SK-N-SH (cell line): ENCODE data around the gene SORCS3. TPM values are rescaled to one million over a fixed set of nuclear protein-coding genes. Genes with fewer than 3 reads are reported as not detected.

Experiments
- CTCF ChIA-PET: fragments of 300-600, 350-600 bp; formaldehyde crosslinking; extraction: SDS; loops from one replicate; lab custom pipeline; 2021; lab: Yijun Ruan, JAX
- POLR2A ChIA-PET: fragments of 350-600 bp; sonication (Branson Sonifier 250); formaldehyde crosslinking; extraction: SDS; loops from one replicate; lab custom pipeline; 2020; ENCODE audit warnings: antibody characterized with exemption, inconsistent platforms; lab: Yijun Ruan, JAX
- DNase-seq: peaks from one replicate; pipeline ENCODE4 v3.0.0; 2012
- H2AFZ ChIP-seq: fragments of 200-600 bp; sonication (generic); 2 replicates; pipeline ENCODE4 v1.8.1; 2016; ENCODE audit warnings: antibody characterized with exemption, mild to moderate bottlenecking, low read depth
- H3F3A ChIP-seq: fragments of 200-600 bp; sonication (generic); replicated peaks from 2 replicates; pipeline ENCODE3; 2016; ENCODE audit warnings: antibody characterized with exemption, mild to moderate bottlenecking; ENCODE audit not compliant: insufficient read depth
- H3K27ac ChIP-seq, 2 experiments: fragments of 200-500 bp in 1 of 2; fragments of 200-600 bp in 1 of 2; sonication (Bioruptor generic) in 1 of 2; sonication (generic), shearing (Covaris generic) in 1 of 2; 2 replicates each; pipeline versions ENCODE4 v1.5.1 to v1.6.1; 2014 to 2016; ENCODE audit warnings: low read depth in 2 of 2, inconsistent platforms in 1 of 2, low read length in 1 of 2, mild to moderate bottlenecking in 1 of 2, mixed read lengths in 1 of 2
- H3K27me3 ChIP-seq: fragments of 200-600 bp; sonication (generic), shearing (Covaris generic); 2 replicates; pipeline ENCODE4 v1.6.1; 2016; ENCODE audit warnings: mixed run types; ENCODE audit not compliant: insufficient read depth
- H3K36me3 ChIP-seq, 2 experiments: fragments of 200-500 bp in 1 of 2; fragments of 200-600 bp in 1 of 2; sonication (Bioruptor generic) in 1 of 2; sonication (generic) in 1 of 2; replicated peaks in 1 of 2; 2 replicates each; pipeline versions ENCODE3 to v1.5.1; 2014 to 2016; ENCODE audit warnings: low read length in 1 of 2, mild to moderate bottlenecking in 1 of 2; ENCODE audit not compliant: insufficient read depth in 2 of 2, control insufficient read depth in 1 of 2
- H3K4me1 ChIP-seq, 2 experiments: fragments of 200-500 bp in 1 of 2; fragments of 200-600 bp in 1 of 2; sonication (Bioruptor generic) in 1 of 2; sonication (generic), shearing (Covaris generic) in 1 of 2; 2 replicates each; pipeline versions ENCODE4 v1.5.1 to v1.6.1; 2014 to 2016; ENCODE audit warnings: low read depth in 1 of 2, low read length in 1 of 2, mixed run types in 1 of 2; ENCODE audit not compliant: insufficient read depth in 2 of 2, control insufficient read depth in 1 of 2
- H3K4me2 ChIP-seq: fragments of 200-600 bp; sonication (generic), shearing (Covaris generic); 2 replicates; pipeline ENCODE4 v1.6.1; 2017; ENCODE audit warnings: mixed run types
- H3K4me3 ChIP-seq, 2 experiments: fragments of 200-500 bp in 1 of 2; fragments of 200-600 bp in 1 of 2; sonication (Bioruptor generic) in 1 of 2; sonication (generic), shearing (Covaris generic) in 1 of 2; 2 replicates each; pipeline versions ENCODE4 v1.5.1 to v1.8.1; 2014 to 2016; ENCODE audit warnings: low read depth in 2 of 2, inconsistent platforms in 1 of 2, low read length in 1 of 2, mild to moderate bottlenecking in 1 of 2, mixed read lengths in 1 of 2, moderate library complexity in 1 of 2
- H3K79me2 ChIP-seq: fragments of 200-600 bp; sonication (generic); 2 replicates; pipeline ENCODE4 v1.8.1; 2017; ENCODE audit warnings: mild to moderate bottlenecking; ENCODE audit not compliant: insufficient read depth
- H3K9ac ChIP-seq: fragments of 200-600 bp; sonication (generic); 2 replicates; pipeline ENCODE4 v1.6.1; 2017; ENCODE audit warnings: mixed run types
- H3K9me2 ChIP-seq: fragments of 200-600 bp; sonication (generic); 2 replicates; pipeline ENCODE4 v1.6.1; 2017; ENCODE audit warnings: mixed run types
- H3K9me3 ChIP-seq: fragments of 200-600 bp; sonication (generic); 2 replicates; pipeline ENCODE4 v1.6.1; 2017; ENCODE audit warnings: mixed run types, mild to moderate bottlenecking, moderate library complexity
- H4K20me1 ChIP-seq: fragments of 200-600 bp; sonication (generic); 2 replicates; pipeline ENCODE4 v1.6.1; 2017; ENCODE audit warnings: mild to moderate bottlenecking, mixed run types; ENCODE audit not compliant: insufficient read depth
- ELF1 ChIP-seq: IDR thresholded peaks from 2 replicates; pipeline ENCODE4 v1.4.0; 2012
- EP300 ChIP-seq, 2 experiments: IDR thresholded peaks; 2 replicates each; pipeline versions ENCODE4 v1.4.0 to v1.6.1; 2012; ENCODE audit warnings: borderline replicate concordance in 1 of 2, low read depth in 1 of 2, low read length in 1 of 2
- EZH2phosphoT487 ChIP-seq: fragments of 200-600 bp; sonication (generic); IDR thresholded peaks from 2 replicates; pipeline ENCODE4 v1.6.1; 2017; ENCODE audit warnings: low read depth, mixed run types, mild to moderate bottlenecking, antibody characterized with exemption, moderate library complexity, borderline replicate concordance
- FOSL2 ChIP-seq: IDR thresholded peaks from 2 replicates; pipeline ENCODE4 v1.4.0; 2012; ENCODE audit warnings: low read depth, mild to moderate bottlenecking, moderate library complexity, borderline replicate concordance
- FOXJ3 ChIP-seq: sonication (generic); formaldehyde crosslinking; IDR thresholded peaks from 2 replicates; pipeline ENCODE4 v1.5.1; 2020; ENCODE audit warnings: mild to moderate bottlenecking, missing genetic modification reagents
- FOXM1 ChIP-seq: IDR thresholded peaks from 2 replicates; pipeline ENCODE4 v1.4.0; 2012; ENCODE audit warnings: low read depth, mild to moderate bottlenecking
- GATA2 ChIP-seq: sonication (generic); formaldehyde crosslinking; IDR thresholded peaks from 2 replicates; pipeline ENCODE4 v1.5.0; 2020; ENCODE audit warnings: mild to moderate bottlenecking, missing genetic modification reagents
- MXI1 ChIP-seq: IDR thresholded peaks from 2 replicates; pipeline ENCODE4 v1.6.1; 2012; ENCODE audit warnings: mild to moderate bottlenecking, low read depth, low read length, improper control_type of control experiment
- NFIC ChIP-seq: IDR thresholded peaks from 2 replicates; pipeline ENCODE4 v1.4.0; 2012; ENCODE audit warnings: borderline replicate concordance
- NRF1 ChIP-seq: IDR thresholded peaks from 2 replicates; pipeline ENCODE4 v1.6.1; 2012; ENCODE audit warnings: low read depth, mild to moderate bottlenecking, low read length
- PBX3 ChIP-seq: IDR thresholded peaks from 2 replicates; pipeline ENCODE4; 2012
- RCOR1 ChIP-seq: fragments of 150-350 bp; IDR thresholded peaks from 2 replicates; pipeline ENCODE4 v1.6.1; 2017; ENCODE audit warnings: antibody characterized with exemption, low read length
- REST ChIP-seq: IDR thresholded peaks from 2 replicates; pipeline ENCODE4 v1.6.1; 2012; ENCODE audit warnings: mild to moderate bottlenecking, low read depth, low read length, moderate library complexity
- RFX5 ChIP-seq: IDR thresholded peaks from 2 replicates; pipeline ENCODE4 v1.6.1; 2012; ENCODE audit warnings: mild to moderate bottlenecking, improper control_type of control experiment, low read length
- RXRA ChIP-seq: IDR thresholded peaks from 2 replicates; pipeline ENCODE4 v1.4.0; 2012; ENCODE audit warnings: low read depth, mild to moderate bottlenecking, borderline replicate concordance
- SIN3A ChIP-seq: IDR thresholded peaks from 2 replicates; pipeline ENCODE4 v1.6.1; 2012; ENCODE audit warnings: low read depth, mild to moderate bottlenecking, low read length, moderate library complexity, borderline replicate concordance
- SMC3 ChIP-seq: IDR thresholded peaks from 2 replicates; pipeline ENCODE4 v1.6.1; 2012; ENCODE audit warnings: low read depth, low read length, improper control_type of control experiment
- TCF12 ChIP-seq: IDR thresholded peaks from 2 replicates; pipeline ENCODE4 v1.4.0; 2012
- TEAD4 ChIP-seq: IDR thresholded peaks from 2 replicates; pipeline ENCODE4 v1.4.0; 2012; ENCODE audit warnings: mild to moderate bottlenecking, borderline replicate concordance; ENCODE audit not compliant: insufficient read depth
- YY1 ChIP-seq: IDR thresholded peaks from 2 replicates; pipeline ENCODE4 v1.4.0; 2012; ENCODE audit warnings: low read depth, mild to moderate bottlenecking
- WGBS: methylation state at CpG from one replicate; pipeline ENCODE4 v1.1.6; 2017; ENCODE audit warnings: low lambda C conversion rate; 5-methylcytosine and 5-hydroxymethylcytosine counted together
- polyA plus RNA-seq, 3 experiments: library from polyadenylated mRNA; depleted of rRNA; stranded (reverse); fragments of >200 nt; gene quantifications; 2 replicates each; pipeline ENCODE4 v1.2.3, GENCODE V29; 2012
- TF ChIP-seq, protein P1 (sequence below): fragments of 150-350 bp; IDR thresholded peaks from 2 replicates; pipeline ENCODE4 v1.6.1; 2016; ENCODE audit warnings: mild to moderate bottlenecking, low read depth, low read length
- TF ChIP-seq, protein P2 (sequence below): IDR thresholded peaks from 2 replicates; pipeline ENCODE4 v1.4.0; 2012; ENCODE audit warnings: low read depth, borderline replicate concordance

SORCS3 gene
- polyA plus RNA-seq, 1 of the 3 experiments (the other 2 are of a cell fraction): not detected

DNA sequence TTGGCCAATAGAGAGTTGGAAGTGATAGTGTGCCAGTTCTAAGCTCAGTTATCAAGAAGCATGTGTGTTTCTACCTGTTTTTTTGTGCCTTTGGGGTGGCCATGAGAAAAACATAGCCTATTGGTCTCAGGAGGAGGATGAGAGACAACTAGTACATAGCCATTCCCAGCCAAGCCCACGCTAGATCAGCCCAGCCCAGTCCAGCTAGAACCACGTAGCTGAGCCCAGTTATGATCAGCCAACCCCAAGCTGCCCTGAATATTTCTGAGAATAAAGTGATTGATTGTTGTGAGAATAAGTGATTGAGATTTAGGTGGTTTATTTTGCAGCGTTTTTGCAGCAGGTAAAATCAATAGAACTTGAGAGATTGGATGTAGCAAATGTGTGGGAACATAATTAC is 15.9 kb downstream of the SORCS3 start:
- no peak overlapping the region for H3K4me3 ChIP-seq
- H3K4me2 ChIP-seq: no peak overlapping the region
- H4K20me1 ChIP-seq: no peaks in the 10 kb centered on the region
- H3K36me3 ChIP-seq: no peaks in the 10 kb centered on the region
- H3K27ac ChIP-seq: no peak overlapping the region
- no peaks in the 10 kb centered on the region for H3F3A ChIP-seq
- TF ChIP-seq, protein P1, sequence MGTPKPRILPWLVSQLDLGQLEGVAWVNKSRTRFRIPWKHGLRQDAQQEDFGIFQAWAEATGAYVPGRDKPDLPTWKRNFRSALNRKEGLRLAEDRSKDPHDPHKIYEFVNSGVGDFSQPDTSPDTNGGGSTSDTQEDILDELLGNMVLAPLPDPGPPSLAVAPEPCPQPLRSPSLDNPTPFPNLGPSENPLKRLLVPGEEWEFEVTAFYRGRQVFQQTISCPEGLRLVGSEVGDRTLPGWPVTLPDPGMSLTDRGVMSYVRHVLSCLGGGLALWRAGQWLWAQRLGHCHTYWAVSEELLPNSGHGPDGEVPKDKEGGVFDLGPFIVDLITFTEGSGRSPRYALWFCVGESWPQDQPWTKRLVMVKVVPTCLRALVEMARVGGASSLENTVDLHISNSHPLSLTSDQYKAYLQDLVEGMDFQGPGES: no peak
- no peak for TF ChIP-seq FOXM1
- no peak for TF ChIP-seq SMC3
- TF ChIP-seq NRF1: no peak
- no peak for TF ChIP-seq EZH2phosphoT487
- no peak for TF ChIP-seq EP300 (IDR thresholded peaks at IDR 0.05; ENCODE audit: borderline replicate concordance in 1 of 2, low read depth in 1 of 2, low read length in 1 of 2)
- no peak for TF ChIP-seq SIN3A
- no peak for TF ChIP-seq GATA2
- no peak for TF ChIP-seq MXI1
- no peak for TF ChIP-seq TCF12
- no peak for TF ChIP-seq RFX5
- TF ChIP-seq FOXJ3 (CRISPR knock-in tag): no peak
- no peak for TF ChIP-seq TEAD4
- no peak for TF ChIP-seq YY1
- no peak for TF ChIP-seq RCOR1
- CTCF ChIA-PET: interaction anchor here (0.7 to 2.0 kb wide), 8 partner anchors 9 to 333 kb away, joined by 3 to 10 read pairs (median 4); partner anchors contain the start of gene SORCS3
- 5% methylated on average over 3 of the region's 3 CpGs for WGBS
- H3K9me3 ChIP-seq: no peaks in the 10 kb centered on the region
- no peak overlapping the region for H2AFZ ChIP-seq
- POLR2A ChIA-PET: no interaction called here
- no peaks in the 10 kb centered on the region for H3K79me2 ChIP-seq
- H3K9me2 ChIP-seq: no peaks in the 10 kb centered on the region
- no peak for DNase-seq
- H3K9ac ChIP-seq: no peak overlapping the region
- no peaks in the 10 kb centered on the region for H3K27me3 ChIP-seq
- H3K4me1 ChIP-seq: no peaks in the 10 kb centered on the region

- Histone ChIP-seq H3K27me3 (no peaks in the 10 kb centered on the region), H3K4me2 (no peak overlapping the region), H4K20me1 (no peaks in the 10 kb centered on the region), H3K9me2 (no peaks in the 10 kb centered on the region), H3K4me3 (no peak overlapping the region), H3K27ac (no peak overlapping the region), H3K9ac (no peak overlapping the region), H3K4me1 (no peaks in the 10 kb centered on the region), H2AFZ (no peak overlapping the region), H3K9me3 (no peaks in the 10 kb centered on the region), H3F3A (no peaks in the 10 kb centered on the region), H3K36me3 (no peaks in the 10 kb centered on the region), H3K79me2 (no peaks in the 10 kb centered on the region)
- WGBS: 13% methylated on average over 3 of the region's 3 CpGs
- POLR2A ChIA-PET: no interaction called here
- CTCF ChIA-PET: interaction anchor here (0.7 to 2.0 kb wide), 9 partner anchors 10 to 333 kb away, joined by 3 to 10 read pairs (median 4); partner anchors contain the start of gene SORCS3
- no peak for DNase-seq
- no peak for TF ChIP-seq RXRA
- TF ChIP-seq EP300 (IDR thresholded peaks at IDR 0.05; ENCODE audit: borderline replicate concordance in 1 of 2, low read depth in 1 of 2, low read length in 1 of 2): no peak
- TF ChIP-seq PBX3: no peak
- no peak for TF ChIP-seq YY1
- TF ChIP-seq GATA2: no peak
- TF ChIP-seq NRF1: no peak
- no peak for TF ChIP-seq ELF1
- TF ChIP-seq, protein P2, sequence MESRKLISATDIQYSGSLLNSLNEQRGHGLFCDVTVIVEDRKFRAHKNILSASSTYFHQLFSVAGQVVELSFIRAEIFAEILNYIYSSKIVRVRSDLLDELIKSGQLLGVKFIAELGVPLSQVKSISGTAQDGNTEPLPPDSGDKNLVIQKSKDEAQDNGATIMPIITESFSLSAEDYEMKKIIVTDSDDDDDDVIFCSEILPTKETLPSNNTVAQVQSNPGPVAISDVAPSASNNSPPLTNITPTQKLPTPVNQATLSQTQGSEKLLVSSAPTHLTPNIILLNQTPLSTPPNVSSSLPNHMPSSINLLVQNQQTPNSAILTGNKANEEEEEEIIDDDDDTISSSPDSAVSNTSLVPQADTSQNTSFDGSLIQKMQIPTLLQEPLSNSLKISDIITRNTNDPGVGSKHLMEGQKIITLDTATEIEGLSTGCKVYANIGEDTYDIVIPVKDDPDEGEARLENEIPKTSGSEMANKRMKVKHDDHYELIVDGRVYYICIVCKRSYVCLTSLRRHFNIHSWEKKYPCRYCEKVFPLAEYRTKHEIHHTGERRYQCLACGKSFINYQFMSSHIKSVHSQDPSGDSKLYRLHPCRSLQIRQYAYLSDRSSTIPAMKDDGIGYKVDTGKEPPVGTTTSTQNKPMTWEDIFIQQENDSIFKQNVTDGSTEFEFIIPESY: no peak
- TF ChIP-seq FOSL2: no peak
- TF ChIP-seq REST: no peak
- TF ChIP-seq NFIC: no peak
- TF ChIP-seq TCF12: no peak
Measured at GRCh38 chr10:104657457-104657856, 16.4 kb downstream of the SORCS3 start.
